Ovary (tissue), 9 donors: ENCODE measurements around the gene RIC8B. TPM values are rescaled to one million over a fixed set of nuclear protein-coding genes. Genes with fewer than 3 reads are reported as not detected.

Experiments used
- DNase-seq, 5 donors: peaks; one replicate each; pipeline ENCODE4 v3.0.0-alpha.2; 2019 to 2020
- H3K27ac ChIP-seq, 2 donors: fragments of 200-600 bp; one replicate each; pipeline versions ENCODE4 v1.5.1 to v1.8.0; 2019 to 2022
- H3K27me3 ChIP-seq: fragments of 200-600 bp; one replicate; pipeline ENCODE4 v1.8.0; 2022
- H3K36me3 ChIP-seq: fragments of 200-600 bp; sonication (generic); one replicate; pipeline ENCODE4 v1.5.1; 2019
- H3K4me1 ChIP-seq: one replicate; pipeline ENCODE4 v1.8.1; 2013; ENCODE audit warnings: mild to moderate bottlenecking, moderate library complexity; ENCODE audit not compliant: insufficient read depth
- H3K4me3 ChIP-seq: fragments of 200-600 bp; sonication (generic); one replicate; pipeline ENCODE4 v1.5.1; 2017
- H3K9me3 ChIP-seq, 2 donors: fragments of 200-600 bp in 1 of 2; sonication (generic) in 1 of 2; one replicate each; pipeline versions ENCODE4 v1.5.1 to v1.8.1; 2013 to 2019; ENCODE audit warnings: mild to moderate bottlenecking in 1 of 2, moderate library complexity in 1 of 2
- EP300 ChIP-seq: sonication (generic); formaldehyde crosslinking; IDR thresholded peaks from one replicate; pipeline ENCODE4 v1.6.1; 2017; ENCODE audit warnings: antibody characterized with exemption
- POLR2A ChIP-seq: fragments of 450-650 bp; IDR thresholded peaks from one replicate; pipeline ENCODE4 v1.6.1; 2017; ENCODE audit warnings: antibody characterized with exemption, mild to moderate bottlenecking, moderate library complexity
- WGBS, 3 donors: extraction: QIAGEN DNeasy Blood & Tissue Kit in 1 of 3; methylation state at CpG; one replicate each; pipeline versions ENCODE4 v1.1.5 to v1.1.7; 2013 to 2017; 5-methylcytosine and 5-hydroxymethylcytosine counted together
- intact Hi-C, 4 donors: fragments of 100-400 bp; cut with DNase I; formaldehyde crosslinking; loops; one replicate each; pipeline versions ENCODE4 v1.11.0 to v1.15.1; 2022 to 2023
- polyA plus RNA-seq, 2 donors: library from polyadenylated mRNA; stranded (reverse); fragments of 200-250 nt in 1 of 2; fragments of 350-450 nt in 1 of 2; fragmentation: Illumina TruSeq in 1 of 2; extraction: RNeasy Lipid Tissue Mini Kit (QIAGEN cat#74804) in 1 of 2; gene quantifications; one replicate each; pipeline ENCODE4 v1.2.3, GENCODE V29; 2013 to 2014
- total RNA-seq, 7 donors: library from RNA; depleted of rRNA in 2 of 7; stranded (reverse); fragments of >200 nt in 2 of 7; fragmentation: NEBNext Ultra II Directional in 3 of 7; extraction: Animal tissue kit (Norgen Biotek cat#: 25700) in 3 of 7; gene quantifications; one replicate each; pipeline versions ENCODE4 v1.1.0 to v1.2.4, GENCODE V29; 2016 to 2023
- TF ChIP-seq, protein P1 (sequence below), 3 donors: fragments of 450-650 bp in 2 of 3; fragments of 200-600 bp in 1 of 3; IDR thresholded peaks; one replicate each; pipeline versions ENCODE4 v1.5.1 to v1.8.0; 2016 to 2022; ENCODE audit warnings: antibody characterized with exemption in 3 of 3, mild to moderate bottlenecking in 1 of 3
- donor health status: DM: no; HTN: no; CAD: no; lungs with moderate emphysema.
- donor health status: DM: no; HTN: no; CAD: no.
- donor health status: Bipolar disorder and iron deficiency.
- donor health status: DM: yes; HTN: yes; CAD: no.
- donor health status: DM: no; HTN: no; CAD: no.
- donor health status: DM: yes; HTN: yes; CAD: no.

Gene RIC8B
- total and polyA plus RNA-seq, 9 donors: 6.9 to 26.7 (median 16.3) TPM

DNA sequence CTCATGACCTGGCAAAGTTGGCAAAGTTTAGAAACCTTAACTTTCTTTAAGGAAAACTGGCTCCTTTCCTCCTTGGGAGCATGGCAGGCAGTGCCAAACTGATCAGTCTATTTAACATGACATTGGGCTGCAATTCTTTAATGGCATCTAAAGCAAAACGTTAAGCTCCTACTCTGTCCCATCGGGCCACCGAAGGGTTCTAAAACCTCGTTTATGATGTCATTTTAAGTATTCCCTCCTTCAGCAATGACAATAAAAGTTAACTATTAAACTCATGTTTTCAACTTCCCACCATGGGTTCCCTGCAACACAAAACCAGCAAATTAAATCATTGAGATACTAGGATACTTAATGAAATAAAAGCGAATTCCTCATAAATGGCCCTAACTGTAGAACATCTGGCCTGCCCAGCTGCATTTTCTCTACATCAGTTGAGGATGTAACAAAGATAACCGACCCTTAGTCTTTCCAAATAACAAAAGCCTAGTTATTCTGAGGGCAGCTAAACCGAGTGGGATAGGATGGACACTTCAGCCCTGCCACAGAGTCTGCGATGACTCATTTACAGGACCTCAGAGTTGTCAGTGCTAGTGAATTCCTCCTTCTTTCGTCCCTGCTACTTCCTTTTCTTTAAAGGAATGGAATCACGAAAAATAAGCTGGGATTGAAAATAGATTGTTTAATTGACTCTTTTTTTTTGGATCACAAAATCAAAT is 34.5 kb upstream of the RIC8B start:
- H3K4me1 ChIP-seq: no peaks in the 10 kb centered on the region
- H3K36me3 ChIP-seq: no peaks in the 10 kb centered on the region
- no peak overlapping the region for H3K4me3 ChIP-seq
- DNase-seq: no peak
- intact Hi-C loops: no loop called here
- H3K9me3 ChIP-seq: no peaks in the 10 kb centered on the region
- H3K27ac ChIP-seq: no peak overlapping the region
- no peaks in the 10 kb centered on the region for H3K27me3 ChIP-seq
- 34 to 41% (median 37%) methylated on average over 10 of the region's 10 CpGs for WGBS, 3 donors
- TF ChIP-seq POLR2A (no peak), EP300 (no peak)
- TF ChIP-seq, protein P1, sequence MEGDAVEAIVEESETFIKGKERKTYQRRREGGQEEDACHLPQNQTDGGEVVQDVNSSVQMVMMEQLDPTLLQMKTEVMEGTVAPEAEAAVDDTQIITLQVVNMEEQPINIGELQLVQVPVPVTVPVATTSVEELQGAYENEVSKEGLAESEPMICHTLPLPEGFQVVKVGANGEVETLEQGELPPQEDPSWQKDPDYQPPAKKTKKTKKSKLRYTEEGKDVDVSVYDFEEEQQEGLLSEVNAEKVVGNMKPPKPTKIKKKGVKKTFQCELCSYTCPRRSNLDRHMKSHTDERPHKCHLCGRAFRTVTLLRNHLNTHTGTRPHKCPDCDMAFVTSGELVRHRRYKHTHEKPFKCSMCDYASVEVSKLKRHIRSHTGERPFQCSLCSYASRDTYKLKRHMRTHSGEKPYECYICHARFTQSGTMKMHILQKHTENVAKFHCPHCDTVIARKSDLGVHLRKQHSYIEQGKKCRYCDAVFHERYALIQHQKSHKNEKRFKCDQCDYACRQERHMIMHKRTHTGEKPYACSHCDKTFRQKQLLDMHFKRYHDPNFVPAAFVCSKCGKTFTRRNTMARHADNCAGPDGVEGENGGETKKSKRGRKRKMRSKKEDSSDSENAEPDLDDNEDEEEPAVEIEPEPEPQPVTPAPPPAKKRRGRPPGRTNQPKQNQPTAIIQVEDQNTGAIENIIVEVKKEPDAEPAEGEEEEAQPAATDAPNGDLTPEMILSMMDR (IDR thresholded peaks at IDR 0.05): no peak

DNA sequence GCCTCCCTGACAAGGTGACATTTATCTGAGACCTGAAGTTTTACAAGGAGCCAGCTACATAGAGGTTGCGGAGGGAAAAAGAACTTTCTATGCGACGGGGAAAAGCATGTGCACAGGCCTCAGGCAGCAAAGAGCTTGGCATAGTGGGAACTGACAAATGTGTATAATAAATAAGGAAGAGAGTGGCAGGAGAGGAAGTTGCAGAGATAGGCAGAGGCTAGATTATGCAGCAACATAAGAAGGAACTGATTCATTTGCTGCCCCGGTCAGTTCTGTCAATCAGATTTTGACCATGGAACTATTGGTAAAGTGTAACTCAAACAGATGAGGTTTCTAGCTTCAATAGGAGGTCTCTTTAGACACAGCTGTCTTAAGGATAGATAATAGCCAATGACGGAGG is 33.7 kb upstream of the RIC8B start:
- H3K27me3 ChIP-seq: no peaks in the 10 kb centered on the region
- no peaks in the 10 kb centered on the region for H3K36me3 ChIP-seq
- WGBS, 3 donors: 89 to 94% (median 89%) methylated on average over 5 of the region's 5 CpGs
- H3K4me3 ChIP-seq: no peak overlapping the region
- no peak overlapping the region for H3K27ac ChIP-seq
- intact Hi-C loops: no loop called here
- H3K9me3 ChIP-seq: no peaks in the 10 kb centered on the region
- H3K4me1 ChIP-seq: no peaks in the 10 kb centered on the region
- no peak for DNase-seq
- no peak for TF ChIP-seq EP300
- TF ChIP-seq POLR2A: no peak
- TF ChIP-seq, protein P1 (IDR thresholded peaks at IDR 0.05): no peak

DNA sequence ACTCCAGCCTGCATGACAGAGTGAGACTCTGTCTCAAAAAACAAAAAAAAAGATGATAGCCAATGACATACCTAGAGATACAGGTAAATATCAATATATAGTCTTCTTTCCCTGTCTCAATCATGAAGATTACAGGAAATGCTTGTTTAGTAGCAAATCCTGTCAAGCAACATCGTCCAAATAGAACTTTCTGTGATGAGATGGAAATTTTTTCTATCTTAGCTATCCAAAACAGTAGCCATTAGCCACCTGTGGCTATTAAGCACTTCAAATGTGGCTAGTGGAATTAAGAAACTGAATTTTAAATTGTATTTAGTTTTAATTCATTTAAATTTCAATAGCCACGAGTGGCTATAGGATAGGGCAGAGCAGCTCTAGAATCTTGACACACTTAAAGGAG is 33.2 kb upstream of the RIC8B start:
- H3K4me3 ChIP-seq: no peak overlapping the region
- H3K36me3 ChIP-seq: no peaks in the 10 kb centered on the region
- intact Hi-C loops: no loop called here
- no peak for DNase-seq
- no peaks in the 10 kb centered on the region for H3K4me1 ChIP-seq
- no peaks in the 10 kb centered on the region for H3K9me3 ChIP-seq
- no peak overlapping the region for H3K27ac ChIP-seq
- no peaks in the 10 kb centered on the region for H3K27me3 ChIP-seq
- TF ChIP-seq, protein P1 (IDR thresholded peaks at IDR 0.05): no peak
- TF ChIP-seq POLR2A (no peak), EP300 (no peak)
- 89 to 95% (median 90%) methylated on average over 2 of the region's 2 CpGs for WGBS, 3 donors

DNA sequence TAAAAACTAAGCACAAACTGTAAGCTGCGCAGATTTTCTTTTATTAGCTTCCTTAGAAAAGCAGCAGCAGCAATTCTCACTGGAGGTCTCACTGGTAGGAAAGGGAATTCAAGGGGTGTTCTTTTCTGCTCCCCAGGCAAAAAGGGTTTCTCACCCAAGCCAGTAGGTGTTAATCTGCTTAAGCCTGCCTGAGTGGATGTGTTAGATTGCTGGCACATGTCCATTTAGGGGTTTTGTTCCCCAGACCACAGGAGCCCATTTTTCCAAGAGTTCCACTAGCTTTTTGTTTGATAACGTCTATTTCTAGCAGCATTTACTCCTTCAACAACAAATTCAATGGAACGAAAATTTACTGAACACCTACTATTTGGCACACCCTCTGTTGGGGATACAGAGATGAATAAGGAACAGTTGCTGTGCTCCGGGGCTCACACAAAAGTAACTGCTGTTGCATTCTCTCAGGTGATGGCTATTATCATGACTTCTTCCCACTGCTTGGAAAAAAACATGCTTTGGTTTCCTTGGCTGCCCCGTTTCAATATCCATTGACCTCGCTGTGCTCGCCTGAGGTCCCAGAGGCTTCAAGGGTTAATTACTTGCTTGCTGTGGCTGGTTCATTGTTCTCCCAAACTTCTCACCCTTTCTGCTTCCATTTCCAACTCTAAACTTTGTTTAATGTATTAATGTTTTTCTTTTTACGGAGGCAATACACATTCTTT is 31.1 kb upstream of the RIC8B start:
- no peak overlapping the region for H3K27ac ChIP-seq
- no peaks in the 10 kb centered on the region for H3K4me1 ChIP-seq
- no peaks in the 10 kb centered on the region for H3K27me3 ChIP-seq
- no peak for DNase-seq
- H3K4me3 ChIP-seq: no peak overlapping the region
- intact Hi-C loops: no loop called here
- H3K9me3 ChIP-seq: no peaks in the 10 kb centered on the region
- no peaks in the 10 kb centered on the region for H3K36me3 ChIP-seq
- WGBS, 3 donors: 23 to 47% (median 29%) methylated on average over 8 of the region's 8 CpGs
- TF ChIP-seq, protein P1 (IDR thresholded peaks at IDR 0.05): no peak
- no peak for TF ChIP-seq EP300
- no peak for TF ChIP-seq POLR2A
